Activated CD8-positive, alpha-beta memory T cell treated with anti-CD3 and anti-CD28 coated beads, Interleukin-2, amount 10 ng/mL, durations not matched to agents 7 days and 5 days (primary cell): ENCODE results near the gene CABLES1. TPM values are rescaled to one million over a fixed set of nuclear protein-coding genes. Genes with fewer than 3 reads are reported as not detected.

Source experiments
- ATAC-seq: fragments of 150-1000 bp; cut with Tn5 transposase; one replicate; pipeline ENCODE4 v1.10.0; 2021; ENCODE audit warnings: moderate library complexity
- CTCF ChIA-PET: fragments of 350-600 bp; sonication (Branson Sonifier 250); formaldehyde crosslinking; loops from one replicate; lab custom pipeline; 2021; ENCODE audit warnings: antibody characterized with exemption; lab: Charles Lee
- DNase-seq: peaks from one replicate; pipeline ENCODE4 v3.0.0-alpha.2; 2020
- H3K27ac Mint-ChIP-seq: one replicate; pipeline ENCODE4 v1.8.0; 2021; ENCODE audit warnings: mild to moderate bottlenecking, mixed read lengths
- H3K27me3 Mint-ChIP-seq: one replicate; pipeline ENCODE4 v1.8.0; 2021; ENCODE audit warnings: mixed read lengths
- H3K36me3 Mint-ChIP-seq: one replicate; pipeline ENCODE4 v1.8.0; 2021; ENCODE audit warnings: mild to moderate bottlenecking, mixed read lengths
- H3K4me1 Mint-ChIP-seq: one replicate; pipeline ENCODE4 v1.8.0; 2021; ENCODE audit warnings: mixed read lengths
- H3K4me3 Mint-ChIP-seq: one replicate; pipeline ENCODE4 v1.8.0; 2021; ENCODE audit warnings: mild to moderate bottlenecking, moderate library complexity, mixed read lengths
- H3K9me3 Mint-ChIP-seq: one replicate; pipeline ENCODE4 v1.8.0; 2022; ENCODE audit warnings: low read depth, mixed read lengths
- total RNA-seq, 2 experiments: library from RNA; stranded (reverse); gene quantifications; one replicate each; pipeline ENCODE4 v1.2.3, GENCODE V29; 2021

CABLES1 gene
- total RNA-seq, 2 experiments from 2014 or later, result 2.1 to 8.6 TPM

- Mint-ChIP-seq H3K27ac (no peak overlapping the region), H3K27me3 (peaks cover 50% of the 10 kb centered on the region), H3K36me3 (no peaks in the 10 kb centered on the region), H3K9me3 (no peaks in the 10 kb centered on the region), H3K4me3 (no peak overlapping the region), H3K4me1 (peaks cover 22% of the 10 kb centered on the region)
- CTCF ChIA-PET, result interaction anchor here (1.0 to 1.1 kb wide), 2 partner anchors 156 to 274 kb away, joined by 3 to 5 read pairs; no protein-coding TSS in a partner anchor
- DNase-seq, result no peak
- no peak for ATAC-seq
Measured at GRCh38 chr18:23137788-23138216, 2.5 kb downstream of the CABLES1 start.

- no peak for ATAC-seq
- Mint-ChIP-seq H3K27me3 (peaks cover 50% of the 10 kb centered on the region), H3K36me3 (no peaks in the 10 kb centered on the region), H3K4me1 (peaks cover 27% of the 10 kb centered on the region), H3K9me3 (no peaks in the 10 kb centered on the region), H3K27ac (no peak overlapping the region), H3K4me3 (no peak overlapping the region)
- DNase-seq, result no peak
- CTCF ChIA-PET, result interaction anchor here (1.1 kb wide), 1 partner anchor 273 kb away, joined by 5 read pairs; no protein-coding TSS in a partner anchor
Measured at GRCh38 chr18:23138471-23138870, 3.2 kb downstream of the CABLES1 start.

- ATAC-seq (no peak), DNase-seq (no peak)
- H3K27ac Mint-ChIP-seq, result no peak overlapping the region
- peaks cover 31% of the 10 kb centered on the region for H3K27me3 Mint-ChIP-seq
- no peaks in the 10 kb centered on the region for H3K36me3 Mint-ChIP-seq
- H3K4me3 Mint-ChIP-seq, result no peak overlapping the region
- no peaks in the 10 kb centered on the region for H3K9me3 Mint-ChIP-seq
- CTCF ChIA-PET, result interaction anchor here (1.5 to 3.1 kb wide), 2 partner anchors 10 to 270 kb away, joined by 4 to 10 read pairs; no protein-coding TSS in a partner anchor
- peaks cover 28% of the 10 kb centered on the region for H3K4me1 Mint-ChIP-seq
Measured at GRCh38 chr18:23141104-23141999, 6.1 kb downstream of the CABLES1 start.

- Mint-ChIP-seq H3K4me1 (peaks cover 23% of the 10 kb centered on the region), H3K36me3 (no peaks in the 10 kb centered on the region), H3K27me3 (peaks cover 21% of the 10 kb centered on the region), H3K9me3 (no peaks in the 10 kb centered on the region), H3K27ac (no peak overlapping the region), H3K4me3 (no peak overlapping the region)
- no peak for ATAC-seq
- DNase-seq, result no peak
- CTCF ChIA-PET, result interaction anchor here (1.2 to 3.1 kb wide), 2 partner anchors 11 to 269 kb away, joined by 5 to 10 read pairs; no protein-coding TSS in a partner anchor
Measured at GRCh38 chr18:23142251-23142929, 7.1 kb downstream of the CABLES1 start.

- DNase-seq, result no peak
- CTCF ChIA-PET, result interaction anchor here (1.2 kb wide), 1 partner anchor 268 kb away, joined by 5 read pairs; no protein-coding TSS in a partner anchor
- peak; percentile 38 for ATAC-seq
Measured at GRCh38 chr18:23143016-23143814, 7.9 kb downstream of the CABLES1 start.

GRCh38 chr18:23143815-23144261 is 8.6 kb downstream of the CABLES1 start:
- peaks cover 23% of the 10 kb centered on the region for H3K4me1 Mint-ChIP-seq
- DNase-seq (no peak), ATAC-seq (no peak)
- H3K36me3 Mint-ChIP-seq, result no peaks in the 10 kb centered on the region
- no peak overlapping the region for H3K27ac Mint-ChIP-seq
- H3K9me3 Mint-ChIP-seq, result no peaks in the 10 kb centered on the region
- no peak overlapping the region for H3K4me3 Mint-ChIP-seq
- peaks cover 7% of the 10 kb centered on the region for H3K27me3 Mint-ChIP-seq
- CTCF ChIA-PET, result interaction anchor here (1.2 kb wide), 1 partner anchor 268 kb away, joined by 5 read pairs; no protein-coding TSS in a partner anchor

More at GRCh38 chr18:23143016-23143814, 7.9 kb downstream of the CABLES1 start:
- peaks cover 23% of the 10 kb centered on the region for H3K4me1 Mint-ChIP-seq
- no peak overlapping the region for H3K27ac Mint-ChIP-seq
- no peaks in the 10 kb centered on the region for H3K36me3 Mint-ChIP-seq
- no peaks in the 10 kb centered on the region for H3K9me3 Mint-ChIP-seq
- no peak overlapping the region for H3K4me3 Mint-ChIP-seq
- H3K27me3 Mint-ChIP-seq, result peaks cover 13% of the 10 kb centered on the region

GRCh38 chr18:23144640-23145039 is 9.4 kb downstream of the CABLES1 start:
- Mint-ChIP-seq H3K4me1 (peaks cover 23% of the 10 kb centered on the region), H3K27ac (no peak overlapping the region), H3K4me3 (no peak overlapping the region), H3K27me3 (peaks cover 3% of the 10 kb centered on the region), H3K36me3 (no peaks in the 10 kb centered on the region), H3K9me3 (no peaks in the 10 kb centered on the region)
- CTCF ChIA-PET, result no interaction called here
- DNase-seq (no peak), ATAC-seq (no peak)

GRCh38 chr18:23145621-23146020 is 10.3 kb downstream of the CABLES1 start:
- no peak for ATAC-seq
- Mint-ChIP-seq H3K27ac (no peak overlapping the region), H3K4me3 (no peak overlapping the region), H3K4me1 (peaks cover 21% of the 10 kb centered on the region), H3K27me3 (no peaks in the 10 kb centered on the region), H3K36me3 (no peaks in the 10 kb centered on the region), H3K9me3 (no peaks in the 10 kb centered on the region)
- no peak for DNase-seq
- CTCF ChIA-PET, result interaction anchor here (1.0 to 1.6 kb wide), 4 partner anchors 10 to 266 kb away, joined by 3 to 4 read pairs (median 3); no protein-coding TSS in a partner anchor

GRCh38 chr18:23146861-23147469 is 11.7 kb downstream of the CABLES1 start:
- no peak overlapping the region for H3K27ac Mint-ChIP-seq
- DNase-seq, result no peak
- no peaks in the 10 kb centered on the region for H3K9me3 Mint-ChIP-seq
- no peak overlapping the region for H3K4me3 Mint-ChIP-seq
- no peaks in the 10 kb centered on the region for H3K27me3 Mint-ChIP-seq
- ATAC-seq, result no peak
- CTCF ChIA-PET, result interaction anchor here (1.0 to 1.6 kb wide), 6 partner anchors 9 to 265 kb away, joined by 3 to 5 read pairs (median 3); no protein-coding TSS in a partner anchor
- peaks cover 19% of the 10 kb centered on the region for H3K4me1 Mint-ChIP-seq
- H3K36me3 Mint-ChIP-seq, result no peaks in the 10 kb centered on the region

GRCh38 chr18:23148382-23148781 is 13.1 kb downstream of the CABLES1 start:
- Mint-ChIP-seq H3K9me3 (no peaks in the 10 kb centered on the region), H3K4me1 (peaks cover 9% of the 10 kb centered on the region), H3K27me3 (no peaks in the 10 kb centered on the region), H3K4me3 (no peak overlapping the region), H3K27ac (no peak overlapping the region), H3K36me3 (no peaks in the 10 kb centered on the region)
- no peak for DNase-seq
- CTCF ChIA-PET, result no interaction called here
- no peak for ATAC-seq

GRCh38 chr18:23149570-23149969 is 14.3 kb downstream of the CABLES1 start:
- Mint-ChIP-seq H3K36me3 (no peaks in the 10 kb centered on the region), H3K4me3 (no peak overlapping the region), H3K27ac (no peak overlapping the region), H3K4me1 (no peaks in the 10 kb centered on the region), H3K27me3 (no peaks in the 10 kb centered on the region), H3K9me3 (no peaks in the 10 kb centered on the region)
- DNase-seq, result no peak
- CTCF ChIA-PET, result no interaction called here
- no peak for ATAC-seq

- CTCF ChIA-PET, result no interaction called here
- peaks cover 4% of the 10 kb centered on the region for H3K27me3 Mint-ChIP-seq
Measured at GRCh38 chr18:23151414-23152099, 16.3 kb downstream of the CABLES1 start.

More at GRCh38 chr18:23151414-23152099, 16.3 kb downstream of the CABLES1 start:
- no peak for DNase-seq
- H3K27ac Mint-ChIP-seq, result no peak overlapping the region
- H3K36me3 Mint-ChIP-seq, result no peaks in the 10 kb centered on the region
- no peaks in the 10 kb centered on the region for H3K4me1 Mint-ChIP-seq
- no peak for ATAC-seq
- no peaks in the 10 kb centered on the region for H3K9me3 Mint-ChIP-seq
- no peak overlapping the region for H3K4me3 Mint-ChIP-seq
